WTC11 (cell line): ENCODE data around the gene CLDN6. TPM values are rescaled to one million over a fixed set of nuclear protein-coding genes. Genes with fewer than 3 reads are reported as not detected.
A peak's percentile ranks its signal among the peaks of the same experiment; 100 is the strongest.

Source experiments
- ATAC-seq: fragments of 200-7000 bp; cut with Tn5 transposase; 2 replicates; pipeline ENCODE4 v1.10.0; 2021; ENCODE audit warnings: mild to moderate bottlenecking, moderate library complexity
- CTCF ChIA-PET: fragments of 300-600 bp; sonication (Branson Sonifier 250); formaldehyde crosslinking; loops from one replicate; lab custom pipeline; 2021; ENCODE audit warnings: antibody characterized with exemption; lab: Charles Lee
- POLR2A ChIA-PET: fragments of 350-600 bp; sonication (Branson Sonifier 250); formaldehyde crosslinking; loops from one replicate; lab custom pipeline; 2021; ENCODE audit warnings: antibody characterized with exemption; lab: Charles Lee
- DNase-seq: peaks from one replicate; pipeline ENCODE4 v3.0.0; 2021; ENCODE audit warnings: low spot score
- H3K27ac Mint-ChIP-seq: 2 replicates; pipeline ENCODE4 v1.8.0; 2021; ENCODE audit warnings: mixed read lengths
- H3K27me3 Mint-ChIP-seq: 2 replicates; pipeline ENCODE4 v1.8.0; 2021; ENCODE audit warnings: low read depth, mild to moderate bottlenecking, moderate library complexity, mixed read lengths
- H3K36me3 Mint-ChIP-seq: 2 replicates; pipeline ENCODE4 v1.8.0; 2021; ENCODE audit warnings: mixed read lengths
- H3K4me1 Mint-ChIP-seq: 2 replicates; pipeline ENCODE4 v1.8.0; 2022; ENCODE audit warnings: mixed read lengths
- H3K4me3 Mint-ChIP-seq: 2 replicates; pipeline ENCODE4 v1.8.0; 2021; ENCODE audit warnings: mild to moderate bottlenecking, moderate library complexity, mixed read lengths
- H3K9me3 Mint-ChIP-seq: 2 replicates; pipeline ENCODE4 v1.8.0; 2021; ENCODE audit warnings: mixed read lengths
- GABPB1 ChIP-seq: sonication (generic); formaldehyde crosslinking; IDR thresholded peaks from 2 replicates; pipeline ENCODE4 v1.8.1; 2023; ENCODE audit warnings: mild to moderate bottlenecking, missing genetic modification reagents
- KAT7 ChIP-seq: sonication (generic); formaldehyde crosslinking; IDR thresholded peaks from 2 replicates; pipeline ENCODE4 v1.8.1; 2023; ENCODE audit warnings: missing genetic modification reagents, mild to moderate bottlenecking, borderline replicate concordance
- RORB ChIP-seq: fragments of 250-450 bp; sonication (Bioruptor Pico); IDR thresholded peaks from 2 replicates; pipeline ENCODE4 v1.9.0; 2021; ENCODE audit warnings: mild to moderate bottlenecking
- ZNF121 ChIP-seq: sonication (generic); formaldehyde crosslinking; IDR thresholded peaks from 2 replicates; pipeline ENCODE4 v1.8.0; 2023; ENCODE audit warnings: missing genetic modification reagents
- ZNF232 ChIP-seq: sonication (generic); formaldehyde crosslinking; IDR thresholded peaks from 2 replicates; pipeline ENCODE4 v1.8.0; 2022; ENCODE audit warnings: mild to moderate bottlenecking, missing genetic modification reagents
- ZNF416 ChIP-seq: fragments of 250-450 bp; sonication (Bioruptor Pico); IDR thresholded peaks from 2 replicates; pipeline ENCODE4 v1.9.0; 2021; ENCODE audit warnings: mild to moderate bottlenecking, inconsistent platforms
- total RNA-seq: library from RNA; stranded (reverse); gene quantifications from 3 replicates; pipeline ENCODE4 v1.2.3, GENCODE V29; 2021
- TF ChIP-seq, protein P1 (sequence below): sonication (generic); formaldehyde crosslinking; IDR thresholded peaks from 2 replicates; pipeline ENCODE4 v1.8.1; 2023; ENCODE audit warnings: mild to moderate bottlenecking, missing genetic modification reagents, borderline replicate concordance
- TF ChIP-seq, protein P2 (sequence below): fragments of 250-450 bp; sonication (Bioruptor Pico); IDR thresholded peaks from 2 replicates; pipeline ENCODE4 v1.9.0; 2021; ENCODE audit warnings: mild to moderate bottlenecking, borderline replicate concordance
- TF ChIP-seq, protein P3 (sequence below): fragments of 250-450 bp; sonication (Bioruptor Pico); IDR thresholded peaks from 2 replicates; pipeline ENCODE4 v1.9.0; 2021; ENCODE audit warnings: mild to moderate bottlenecking
- TF ChIP-seq, protein P4 (sequence below): sonication (generic); formaldehyde crosslinking; IDR thresholded peaks from 2 replicates; pipeline ENCODE4 v1.8.1; 2022; ENCODE audit warnings: mild to moderate bottlenecking, moderate library complexity, missing genetic modification reagents
- TF ChIP-seq, protein P5 (sequence below): sonication (generic); formaldehyde crosslinking; IDR thresholded peaks from 2 replicates; pipeline ENCODE4 v1.8.1; 2023; ENCODE audit warnings: mild to moderate bottlenecking, missing genetic modification reagents, moderate library complexity
- TF ChIP-seq, protein P6 (sequence below): sonication (generic); formaldehyde crosslinking; IDR thresholded peaks from 2 replicates; pipeline ENCODE4 v1.8.0; 2022; ENCODE audit warnings: missing genetic modification reagents
- TF ChIP-seq, protein P7 (sequence below): sonication (generic); formaldehyde crosslinking; IDR thresholded peaks from 2 replicates; pipeline ENCODE4 v1.8.1; 2022; ENCODE audit warnings: missing genetic modification reagents, borderline replicate concordance

The CLDN6 gene
- total RNA-seq, 1 experiment from 2014 or later: 746 TPM

DNA sequence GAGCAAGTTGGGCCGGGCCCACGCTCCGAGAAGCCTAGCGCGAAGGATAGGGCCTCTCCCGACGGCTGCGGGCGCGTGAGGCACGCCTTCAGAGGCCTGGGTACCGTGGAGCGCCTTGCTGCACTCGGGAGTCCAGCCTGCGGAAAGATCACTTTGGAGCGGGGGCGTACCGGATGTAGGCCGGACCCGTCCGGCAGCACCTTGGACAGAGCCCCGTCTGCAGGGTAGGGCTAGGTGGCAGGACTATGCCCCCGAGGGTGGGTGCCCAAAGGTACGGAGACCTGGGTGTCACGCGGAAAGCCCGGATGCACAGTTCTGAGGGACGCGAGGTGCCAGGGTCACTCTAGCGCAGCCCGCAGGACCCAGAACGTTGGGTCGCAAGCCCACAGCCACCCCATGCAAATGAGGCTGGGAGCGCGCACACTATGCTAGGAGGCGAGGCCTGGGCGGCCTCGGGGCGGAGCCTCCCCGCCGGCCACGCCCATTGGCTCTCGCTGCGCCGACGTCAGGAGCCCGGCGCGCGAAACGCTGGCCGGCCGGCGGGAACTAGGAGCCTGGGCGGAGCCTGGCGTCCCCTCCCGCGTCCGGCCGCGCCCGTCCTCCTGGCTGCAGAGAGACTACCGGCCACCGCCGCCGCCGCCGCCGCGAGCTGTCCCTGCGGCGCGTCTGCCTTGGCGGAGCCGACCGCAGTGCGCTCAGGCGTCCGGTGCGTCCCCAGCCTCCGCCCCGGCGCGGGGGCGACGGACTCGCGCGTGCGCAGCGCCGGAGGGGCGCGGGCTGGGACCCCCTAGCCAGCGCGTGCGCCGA is 49.0 kb downstream of the CLDN6 start, which contains the start of gene PAQR4 (continued):
- TF ChIP-seq, protein P1, sequence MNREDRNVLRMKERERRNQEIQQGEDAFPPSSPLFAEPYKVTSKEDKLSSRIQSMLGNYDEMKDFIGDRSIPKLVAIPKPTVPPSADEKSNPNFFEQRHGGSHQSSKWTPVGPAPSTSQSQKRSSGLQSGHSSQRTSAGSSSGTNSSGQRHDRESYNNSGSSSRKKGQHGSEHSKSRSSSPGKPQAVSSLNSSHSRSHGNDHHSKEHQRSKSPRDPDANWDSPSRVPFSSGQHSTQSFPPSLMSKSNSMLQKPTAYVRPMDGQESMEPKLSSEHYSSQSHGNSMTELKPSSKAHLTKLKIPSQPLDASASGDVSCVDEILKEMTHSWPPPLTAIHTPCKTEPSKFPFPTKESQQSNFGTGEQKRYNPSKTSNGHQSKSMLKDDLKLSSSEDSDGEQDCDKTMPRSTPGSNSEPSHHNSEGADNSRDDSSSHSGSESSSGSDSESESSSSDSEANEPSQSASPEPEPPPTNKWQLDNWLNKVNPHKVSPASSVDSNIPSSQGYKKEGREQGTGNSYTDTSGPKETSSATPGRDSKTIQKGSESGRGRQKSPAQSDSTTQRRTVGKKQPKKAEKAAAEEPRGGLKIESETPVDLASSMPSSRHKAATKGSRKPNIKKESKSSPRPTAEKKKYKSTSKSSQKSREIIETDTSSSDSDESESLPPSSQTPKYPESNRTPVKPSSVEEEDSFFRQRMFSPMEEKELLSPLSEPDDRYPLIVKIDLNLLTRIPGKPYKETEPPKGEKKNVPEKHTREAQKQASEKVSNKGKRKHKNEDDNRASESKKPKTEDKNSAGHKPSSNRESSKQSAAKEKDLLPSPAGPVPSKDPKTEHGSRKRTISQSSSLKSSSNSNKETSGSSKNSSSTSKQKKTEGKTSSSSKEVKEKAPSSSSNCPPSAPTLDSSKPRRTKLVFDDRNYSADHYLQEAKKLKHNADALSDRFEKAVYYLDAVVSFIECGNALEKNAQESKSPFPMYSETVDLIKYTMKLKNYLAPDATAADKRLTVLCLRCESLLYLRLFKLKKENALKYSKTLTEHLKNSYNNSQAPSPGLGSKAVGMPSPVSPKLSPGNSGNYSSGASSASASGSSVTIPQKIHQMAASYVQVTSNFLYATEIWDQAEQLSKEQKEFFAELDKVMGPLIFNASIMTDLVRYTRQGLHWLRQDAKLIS (CRISPR knock-in tag): no peak
- TF ChIP-seq ZNF121 (CRISPR knock-in tag) (peak; percentile 71; the same call in 1 of the 2 replicates), ZNF416 (CRISPR knock-in tag) (no peak), GABPB1 (peak; percentile 87), RORB (no peak)
- TF ChIP-seq, protein P2, sequence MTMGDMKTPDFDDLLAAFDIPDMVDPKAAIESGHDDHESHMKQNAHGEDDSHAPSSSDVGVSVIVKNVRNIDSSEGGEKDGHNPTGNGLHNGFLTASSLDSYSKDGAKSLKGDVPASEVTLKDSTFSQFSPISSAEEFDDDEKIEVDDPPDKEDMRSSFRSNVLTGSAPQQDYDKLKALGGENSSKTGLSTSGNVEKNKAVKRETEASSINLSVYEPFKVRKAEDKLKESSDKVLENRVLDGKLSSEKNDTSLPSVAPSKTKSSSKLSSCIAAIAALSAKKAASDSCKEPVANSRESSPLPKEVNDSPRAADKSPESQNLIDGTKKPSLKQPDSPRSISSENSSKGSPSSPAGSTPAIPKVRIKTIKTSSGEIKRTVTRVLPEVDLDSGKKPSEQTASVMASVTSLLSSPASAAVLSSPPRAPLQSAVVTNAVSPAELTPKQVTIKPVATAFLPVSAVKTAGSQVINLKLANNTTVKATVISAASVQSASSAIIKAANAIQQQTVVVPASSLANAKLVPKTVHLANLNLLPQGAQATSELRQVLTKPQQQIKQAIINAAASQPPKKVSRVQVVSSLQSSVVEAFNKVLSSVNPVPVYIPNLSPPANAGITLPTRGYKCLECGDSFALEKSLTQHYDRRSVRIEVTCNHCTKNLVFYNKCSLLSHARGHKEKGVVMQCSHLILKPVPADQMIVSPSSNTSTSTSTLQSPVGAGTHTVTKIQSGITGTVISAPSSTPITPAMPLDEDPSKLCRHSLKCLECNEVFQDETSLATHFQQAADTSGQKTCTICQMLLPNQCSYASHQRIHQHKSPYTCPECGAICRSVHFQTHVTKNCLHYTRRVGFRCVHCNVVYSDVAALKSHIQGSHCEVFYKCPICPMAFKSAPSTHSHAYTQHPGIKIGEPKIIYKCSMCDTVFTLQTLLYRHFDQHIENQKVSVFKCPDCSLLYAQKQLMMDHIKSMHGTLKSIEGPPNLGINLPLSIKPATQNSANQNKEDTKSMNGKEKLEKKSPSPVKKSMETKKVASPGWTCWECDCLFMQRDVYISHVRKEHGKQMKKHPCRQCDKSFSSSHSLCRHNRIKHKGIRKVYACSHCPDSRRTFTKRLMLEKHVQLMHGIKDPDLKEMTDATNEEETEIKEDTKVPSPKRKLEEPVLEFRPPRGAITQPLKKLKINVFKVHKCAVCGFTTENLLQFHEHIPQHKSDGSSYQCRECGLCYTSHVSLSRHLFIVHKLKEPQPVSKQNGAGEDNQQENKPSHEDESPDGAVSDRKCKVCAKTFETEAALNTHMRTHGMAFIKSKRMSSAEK (CRISPR knock-in tag): no peak
- TF ChIP-seq, protein P3, sequence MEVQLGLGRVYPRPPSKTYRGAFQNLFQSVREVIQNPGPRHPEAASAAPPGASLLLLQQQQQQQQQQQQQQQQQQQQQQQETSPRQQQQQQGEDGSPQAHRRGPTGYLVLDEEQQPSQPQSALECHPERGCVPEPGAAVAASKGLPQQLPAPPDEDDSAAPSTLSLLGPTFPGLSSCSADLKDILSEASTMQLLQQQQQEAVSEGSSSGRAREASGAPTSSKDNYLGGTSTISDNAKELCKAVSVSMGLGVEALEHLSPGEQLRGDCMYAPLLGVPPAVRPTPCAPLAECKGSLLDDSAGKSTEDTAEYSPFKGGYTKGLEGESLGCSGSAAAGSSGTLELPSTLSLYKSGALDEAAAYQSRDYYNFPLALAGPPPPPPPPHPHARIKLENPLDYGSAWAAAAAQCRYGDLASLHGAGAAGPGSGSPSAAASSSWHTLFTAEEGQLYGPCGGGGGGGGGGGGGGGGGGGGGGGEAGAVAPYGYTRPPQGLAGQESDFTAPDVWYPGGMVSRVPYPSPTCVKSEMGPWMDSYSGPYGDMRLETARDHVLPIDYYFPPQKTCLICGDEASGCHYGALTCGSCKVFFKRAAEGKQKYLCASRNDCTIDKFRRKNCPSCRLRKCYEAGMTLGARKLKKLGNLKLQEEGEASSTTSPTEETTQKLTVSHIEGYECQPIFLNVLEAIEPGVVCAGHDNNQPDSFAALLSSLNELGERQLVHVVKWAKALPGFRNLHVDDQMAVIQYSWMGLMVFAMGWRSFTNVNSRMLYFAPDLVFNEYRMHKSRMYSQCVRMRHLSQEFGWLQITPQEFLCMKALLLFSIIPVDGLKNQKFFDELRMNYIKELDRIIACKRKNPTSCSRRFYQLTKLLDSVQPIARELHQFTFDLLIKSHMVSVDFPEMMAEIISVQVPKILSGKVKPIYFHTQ: no peak
- TF ChIP-seq, protein P4, sequence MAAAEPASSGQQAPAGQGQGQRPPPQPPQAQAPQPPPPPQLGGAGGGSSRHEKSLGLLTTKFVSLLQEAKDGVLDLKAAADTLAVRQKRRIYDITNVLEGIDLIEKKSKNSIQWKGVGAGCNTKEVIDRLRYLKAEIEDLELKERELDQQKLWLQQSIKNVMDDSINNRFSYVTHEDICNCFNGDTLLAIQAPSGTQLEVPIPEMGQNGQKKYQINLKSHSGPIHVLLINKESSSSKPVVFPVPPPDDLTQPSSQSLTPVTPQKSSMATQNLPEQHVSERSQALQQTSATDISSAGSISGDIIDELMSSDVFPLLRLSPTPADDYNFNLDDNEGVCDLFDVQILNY (CRISPR knock-in tag): peak; percentile 100
- TF ChIP-seq, all 79 proteins: peak for 46

DNA sequence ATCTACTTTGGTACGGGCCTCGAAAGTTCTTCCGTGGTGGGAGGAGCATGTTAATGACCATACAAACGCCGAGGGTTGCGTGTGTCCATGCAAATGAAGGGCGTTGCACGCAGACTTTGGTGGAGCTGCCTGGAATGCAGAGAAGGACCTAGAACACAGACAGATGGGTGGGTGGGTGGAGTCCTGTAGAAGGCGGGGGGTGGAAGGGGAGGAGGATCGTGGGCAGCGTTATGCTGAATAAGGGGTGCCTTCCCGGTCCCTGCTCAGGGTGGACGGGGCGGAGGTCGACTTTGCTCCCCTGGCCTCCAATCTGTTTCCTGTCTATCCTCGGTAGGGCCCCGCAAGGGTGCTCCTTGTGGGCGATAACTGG is 49.6 kb downstream of the CLDN6 start:
- Mint-ChIP-seq H3K27ac (no peak overlapping the region), H3K4me3 (peak overlapping the region; percentile 66), H3K9me3 (no peaks in the 10 kb centered on the region), H3K36me3 (peaks cover 9% of the 10 kb centered on the region; the same call in 1 of the 2 replicates), H3K4me1 (peaks cover 27% of the 10 kb centered on the region), H3K27me3 (peaks cover 33% of the 10 kb centered on the region)
- DNase-seq (no peak), ATAC-seq (no peak)
- POLR2A ChIA-PET: interaction anchor here (0.8 kb wide), 1 partner anchor 22 kb away, joined by 3 read pairs; no protein-coding TSS in a partner anchor
- CTCF ChIA-PET: interaction anchor here (1.3 to 1.8 kb wide), 2 partner anchors 14 to 52 kb away, joined by 7 to 17 read pairs; partner anchors contain the start of gene TNFRSF12A
- TF ChIP-seq KAT7 (no peak), ZNF232 (no peak)
- TF ChIP-seq, protein P5, sequence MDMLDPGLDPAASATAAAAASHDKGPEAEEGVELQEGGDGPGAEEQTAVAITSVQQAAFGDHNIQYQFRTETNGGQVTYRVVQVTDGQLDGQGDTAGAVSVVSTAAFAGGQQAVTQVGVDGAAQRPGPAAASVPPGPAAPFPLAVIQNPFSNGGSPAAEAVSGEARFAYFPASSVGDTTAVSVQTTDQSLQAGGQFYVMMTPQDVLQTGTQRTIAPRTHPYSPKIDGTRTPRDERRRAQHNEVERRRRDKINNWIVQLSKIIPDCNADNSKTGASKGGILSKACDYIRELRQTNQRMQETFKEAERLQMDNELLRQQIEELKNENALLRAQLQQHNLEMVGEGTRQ: no peak
- TF ChIP-seq, protein P6, sequence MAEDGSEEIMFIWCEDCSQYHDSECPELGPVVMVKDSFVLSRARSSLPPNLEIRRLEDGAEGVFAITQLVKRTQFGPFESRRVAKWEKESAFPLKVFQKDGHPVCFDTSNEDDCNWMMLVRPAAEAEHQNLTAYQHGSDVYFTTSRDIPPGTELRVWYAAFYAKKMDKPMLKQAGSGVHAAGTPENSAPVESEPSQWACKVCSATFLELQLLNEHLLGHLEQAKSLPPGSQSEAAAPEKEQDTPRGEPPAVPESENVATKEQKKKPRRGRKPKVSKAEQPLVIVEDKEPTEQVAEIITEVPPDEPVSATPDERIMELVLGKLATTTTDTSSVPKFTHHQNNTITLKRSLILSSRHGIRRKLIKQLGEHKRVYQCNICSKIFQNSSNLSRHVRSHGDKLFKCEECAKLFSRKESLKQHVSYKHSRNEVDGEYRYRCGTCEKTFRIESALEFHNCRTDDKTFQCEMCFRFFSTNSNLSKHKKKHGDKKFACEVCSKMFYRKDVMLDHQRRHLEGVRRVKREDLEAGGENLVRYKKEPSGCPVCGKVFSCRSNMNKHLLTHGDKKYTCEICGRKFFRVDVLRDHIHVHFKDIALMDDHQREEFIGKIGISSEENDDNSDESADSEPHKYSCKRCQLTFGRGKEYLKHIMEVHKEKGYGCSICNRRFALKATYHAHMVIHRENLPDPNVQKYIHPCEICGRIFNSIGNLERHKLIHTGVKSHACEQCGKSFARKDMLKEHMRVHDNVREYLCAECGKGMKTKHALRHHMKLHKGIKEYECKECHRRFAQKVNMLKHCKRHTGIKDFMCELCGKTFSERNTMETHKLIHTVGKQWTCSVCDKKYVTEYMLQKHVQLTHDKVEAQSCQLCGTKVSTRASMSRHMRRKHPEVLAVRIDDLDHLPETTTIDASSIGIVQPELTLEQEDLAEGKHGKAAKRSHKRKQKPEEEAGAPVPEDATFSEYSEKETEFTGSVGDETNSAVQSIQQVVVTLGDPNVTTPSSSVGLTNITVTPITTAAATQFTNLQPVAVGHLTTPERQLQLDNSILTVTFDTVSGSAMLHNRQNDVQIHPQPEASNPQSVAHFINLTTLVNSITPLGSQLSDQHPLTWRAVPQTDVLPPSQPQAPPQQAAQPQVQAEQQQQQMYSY (CRISPR knock-in tag): no peak
- TF ChIP-seq, protein P7, sequence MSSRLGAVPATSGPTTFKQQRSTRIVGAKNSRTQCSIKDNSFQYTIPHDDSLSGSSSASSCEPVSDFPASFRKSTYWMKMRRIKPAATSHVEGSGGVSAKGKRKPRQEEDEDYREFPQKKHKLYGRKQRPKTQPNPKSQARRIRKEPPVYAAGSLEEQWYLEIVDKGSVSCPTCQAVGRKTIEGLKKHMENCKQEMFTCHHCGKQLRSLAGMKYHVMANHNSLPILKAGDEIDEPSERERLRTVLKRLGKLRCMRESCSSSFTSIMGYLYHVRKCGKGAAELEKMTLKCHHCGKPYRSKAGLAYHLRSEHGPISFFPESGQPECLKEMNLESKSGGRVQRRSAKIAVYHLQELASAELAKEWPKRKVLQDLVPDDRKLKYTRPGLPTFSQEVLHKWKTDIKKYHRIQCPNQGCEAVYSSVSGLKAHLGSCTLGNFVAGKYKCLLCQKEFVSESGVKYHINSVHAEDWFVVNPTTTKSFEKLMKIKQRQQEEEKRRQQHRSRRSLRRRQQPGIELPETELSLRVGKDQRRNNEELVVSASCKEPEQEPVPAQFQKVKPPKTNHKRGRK (CRISPR knock-in tag): no peak
